K562 (cell line): Measurements from ENCODE around the gene ST3GAL3. TPM values are rescaled to one million over a fixed set of nuclear protein-coding genes. Genes with fewer than 3 reads are reported as not detected.

Source experiments
- ARHGAP35 ChIP-seq: fragments of 450-650 bp; IDR thresholded peaks from 2 replicates; pipeline ENCODE4 v1.6.1; 2018; ENCODE audit not compliant: partially characterized antibody
- ARID4B ChIP-seq: sonication (generic); formaldehyde crosslinking; IDR thresholded peaks from 2 replicates; pipeline ENCODE4 v1.8.0; 2022; ENCODE audit warnings: mild to moderate bottlenecking, missing genetic modification reagents
- BHLHE40 ChIP-seq: IDR thresholded peaks from 2 replicates; pipeline ENCODE4 v1.6.1; 2011; ENCODE audit warnings: low read length, improper control_type of control experiment
- HMGN3 ChIP-seq: IDR thresholded peaks from 2 replicates; pipeline ENCODE4 v1.6.1; 2011; ENCODE audit warnings: borderline replicate concordance, low read depth, mild to moderate bottlenecking, mixed read lengths, low read length; ENCODE audit not compliant: insufficient read length; ENCODE audit errors: extremely low read depth
- KDM4B ChIP-seq, 2 experiments: fragments of 450-650 bp in 1 of 2; sonication (generic) in 1 of 2; IDR thresholded peaks; 2 replicates each; pipeline ENCODE4 v1.6.1; 2016 to 2017; ENCODE audit warnings: borderline replicate concordance in 2 of 2, antibody characterized with exemption in 1 of 2, low read depth in 1 of 2, mild to moderate bottlenecking in 1 of 2
- MBD1 ChIP-seq: fragments of 250-450 bp; sonication (Bioruptor Pico); IDR thresholded peaks from 2 replicates; pipeline ENCODE4 v1.8.0; 2022; ENCODE audit warnings: inconsistent platforms
- PKNOX1 ChIP-seq: fragments of 450-650 bp; IDR thresholded peaks from 2 replicates; pipeline ENCODE4 v1.6.1; 2016
- SAFB ChIP-seq: fragments of 200-400 bp; formaldehyde crosslinking; IDR thresholded peaks from 2 replicates; pipeline ENCODE4 v1.6.1; 2017; ENCODE audit warnings: low read depth, low read length, borderline replicate concordance
- SIN3B ChIP-seq: fragments of 450-650 bp; IDR thresholded peaks from 2 replicates; pipeline ENCODE4 v1.6.1; 2017; ENCODE audit warnings: low read depth, mild to moderate bottlenecking, moderate library complexity
- TCF15 ChIP-seq: fragments of 250-450 bp; sonication (Bioruptor Pico); IDR thresholded peaks from 2 replicates; pipeline ENCODE4 v1.8.0; 2022; ENCODE audit warnings: moderate library complexity, mild to moderate bottlenecking, inconsistent platforms
- TGIF2 ChIP-seq: sonication (generic); formaldehyde crosslinking; IDR thresholded peaks from 2 replicates; pipeline ENCODE4 v1.8.1; 2022; ENCODE audit warnings: mild to moderate bottlenecking, missing genetic modification reagents, moderate library complexity
- ZC3H11A ChIP-seq: IDR thresholded peaks from 2 replicates; pipeline ENCODE4 v1.6.1; 2012; ENCODE audit warnings: low read depth, low read length, improper control_type of control experiment
- ZNF512 ChIP-seq: IDR thresholded peaks from 2 replicates; pipeline ENCODE4 v1.6.1; 2016; ENCODE audit warnings: missing genetic modification characterization, missing compliant biosample characterization
- ZNF740 ChIP-seq, 3 experiments: fragments of 200-800 bp in 1 of 3; sonication (Bioruptor generic) in 1 of 3; sonication (generic) in 1 of 3; formaldehyde crosslinking in 1 of 3; IDR thresholded peaks; 2 replicates each; pipeline versions ENCODE4 v1.6.1 to v1.8.0; 2016 to 2022; ENCODE audit warnings: mild to moderate bottlenecking in 2 of 3, missing compliant biosample characterization in 2 of 3, missing genetic modification characterization in 2 of 3, missing genetic modification reagents in 1 of 3
- polyA plus RNA-seq, 8 experiments: library from polyadenylated mRNA; depleted of rRNA in 4 of 8; stranded (reverse) in 5 of 8; unstranded in 3 of 8; fragments of >200 nt; fragmentation: Nextera tagmentation in 2 of 8; fragmentation: Illumina TruSeq in 1 of 8; extraction: Ambion mirVana in 2 of 8; extraction: Trizol in 1 of 8; gene quantifications; 2 replicates each; pipeline versions ENCODE4 v1.2.1 to v1.2.3, GENCODE V29; 2011 to 2014; ENCODE audit warnings: inconsistent platforms in 1 of 8, missing spikeins in 1 of 8
- total RNA-seq, 7 experiments: library from RNA; depleted of rRNA in 6 of 7; stranded (reverse); fragments of >200 nt in 6 of 7; fragmentation: Illumina TruSeq in 2 of 7; extraction: Trizol in 2 of 7; gene quantifications; 2 replicates each; pipeline versions ENCODE4 v1.2.1 to v1.2.3, GENCODE V29; 2011 to 2021; ENCODE audit warnings: low replicate concordance in 1 of 7

Gene ST3GAL3
- total and polyA plus RNA-seq, 9 of the 15 experiments (the other 6 are each of a cell fraction or from before 2014, with no cell fraction given): 1.2 to 18.9 (median 11.0) TPM

- peak; percentile 85; the same call in 1 of the 2 replicates for TF ChIP-seq ARID4B
- no peak for TF ChIP-seq ZNF512 (tag)
- TF ChIP-seq TGIF2 (CRISPR knock-in tag): no peak
- TF ChIP-seq TCF15 (CRISPR knock-in tag): 0 out of 2 replicates have a peak, but pooled peaks have one; percentile 36
- TF ChIP-seq ZC3H11A: no peak; the same call in 1 of the 2 replicates
- TF ChIP-seq SIN3B: peak; percentile 82; the same call in 1 of the 2 replicates
- peak; percentile 51 for TF ChIP-seq PKNOX1
- TF ChIP-seq HMGN3: no peak
- peak; percentile 92 for TF ChIP-seq BHLHE40
- 0 out of 2 replicates have a peak, but pooled peaks have one; percentile 48 for TF ChIP-seq SAFB
- TF ChIP-seq MBD1 (CRISPR knock-in tag): no peak
- TF ChIP-seq ZNF740 (CRISPR knock-in tag; IDR thresholded peaks at IDR 0.05): 0 out of 2 replicates have a peak, but pooled peaks have one; percentile 7
- no peak for TF ChIP-seq ZNF740 (tag; IDR thresholded peaks at IDR 0.05)
- TF ChIP-seq ARHGAP35: no peak
- TF ChIP-seq KDM4B (IDR thresholded peaks at IDR 0.05; ENCODE audit: borderline replicate concordance in 2 of 2, low read depth in 1 of 2): peak in 1 of 2 experiments; percentile 87; a peak in 1 of 4 replicates
These were observed 267.3 kb downstream of the ST3GAL3 start, which contains the start of gene ATP6V0B (continued) for GRCh38 chr1:43974443-43975248.
